Fibroblast of the aortic adventitia (primary cell): ENCODE measurements around the gene PPP1R13B. TPM values are rescaled to one million over a fixed set of nuclear protein-coding genes. Genes with fewer than 3 reads are reported as not detected.
"Not testable (repeated sequence)": the region's sequence is repeated elsewhere in the genome, so short reads cannot be mapped to it uniquely, and the experiment has no call there.

Experiments
- DNase-seq: peaks from one replicate; pipeline ENCODE4 v3.0.0-alpha.2; 2010; ENCODE audit warnings: low read depth
- H3K4me3 ChIP-seq: 2 replicates; pipeline ENCODE4 v1.5.1; 2011; ENCODE audit warnings: low read depth, mild to moderate bottlenecking, control low read depth, low read length, moderate library complexity
- CTCF ChIP-seq: IDR thresholded peaks from 2 replicates; pipeline ENCODE4 v1.5.1; 2011; ENCODE audit warnings: mild to moderate bottlenecking, low read length, control low read depth, inconsistent platforms; ENCODE audit not compliant: insufficient read depth
- total RNA-seq: library from RNA; depleted of rRNA; stranded (reverse); fragments of >200 nt; gene quantifications from 2 replicates; pipeline ENCODE4 v1.2.3, GENCODE V29; 2012; ENCODE audit warnings: low replicate concordance

Gene PPP1R13B
- total RNA-seq, 1 donor: 1.2 TPM

DNA sequence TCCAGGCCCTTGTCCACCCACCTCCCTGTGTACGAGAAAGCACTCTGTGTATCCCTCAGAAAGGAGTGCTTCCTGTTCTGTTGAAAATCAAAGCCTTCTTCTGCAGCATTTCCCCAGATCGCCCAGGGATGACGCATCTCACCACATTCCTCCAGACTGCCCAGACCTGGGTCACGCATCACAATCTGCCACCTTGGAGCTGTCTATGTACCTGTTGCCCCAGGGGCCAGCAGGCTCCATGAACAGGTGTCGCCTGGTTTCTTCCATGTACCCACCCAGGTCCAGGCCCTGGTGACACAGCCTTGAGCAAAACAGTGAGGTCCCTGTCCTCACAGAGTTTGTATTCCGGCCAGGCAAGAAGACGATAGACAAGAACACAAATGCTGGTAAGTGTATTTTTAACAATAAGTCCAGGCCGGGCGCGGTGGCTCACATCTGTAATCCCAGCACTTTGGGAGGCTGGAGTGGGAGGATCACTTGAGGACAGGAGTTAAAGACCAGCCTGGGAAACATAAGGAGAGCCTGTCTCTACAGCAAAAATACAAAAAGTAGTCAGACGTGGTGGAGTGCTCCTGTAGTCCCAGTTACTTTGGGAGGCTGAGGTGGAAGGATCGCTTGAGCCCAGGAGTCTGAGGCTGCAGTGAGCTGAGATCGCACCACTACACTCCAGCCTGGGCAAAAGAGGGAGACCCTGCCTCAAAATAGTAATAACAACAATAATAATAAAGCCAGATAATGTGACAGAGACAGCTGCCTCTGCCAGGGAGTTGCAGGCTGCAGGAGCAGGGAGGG lies 6.8 kb upstream of the PPP1R13B start:
- no peak for TF ChIP-seq CTCF
- H3K4me3 ChIP-seq: no peak overlapping the region
- DNase-seq: no peak

DNA sequence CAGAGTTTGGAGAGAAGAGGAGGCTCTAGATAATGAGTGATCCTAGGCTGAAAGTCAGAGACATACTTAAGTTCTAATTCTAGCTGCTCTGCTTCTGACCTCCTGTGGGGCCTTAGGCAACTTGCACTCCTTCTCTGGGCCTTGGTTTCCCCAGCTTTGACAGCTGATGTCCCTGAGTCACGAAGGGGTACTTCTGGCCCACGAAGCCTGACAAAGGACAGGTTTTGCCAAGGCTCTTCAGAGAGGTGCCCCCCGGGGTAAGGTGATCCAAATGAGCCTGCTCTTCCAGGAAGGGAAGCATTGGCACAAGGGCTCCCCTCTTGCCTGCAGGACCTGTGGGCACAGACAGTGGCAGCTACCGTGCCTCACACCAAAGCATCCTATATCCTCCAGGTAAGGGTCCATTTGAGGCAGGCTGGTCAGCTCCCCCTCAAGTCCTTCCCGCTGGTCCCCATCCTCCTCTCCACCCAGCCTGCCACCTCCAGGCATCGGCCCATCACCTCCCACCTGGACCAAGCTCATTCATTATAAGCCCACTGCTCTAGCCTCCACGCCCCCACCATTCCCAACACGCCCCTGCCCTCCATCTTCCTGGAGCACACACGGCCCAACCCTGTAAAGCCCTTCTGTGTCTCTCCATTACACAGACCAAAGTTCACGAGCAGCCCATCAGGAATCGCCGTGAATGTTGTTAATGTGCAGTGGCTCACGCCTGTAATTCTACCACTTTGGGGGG lies 1.9 kb upstream of the PPP1R13B start:
- H3K4me3 ChIP-seq: no peak overlapping the region
- TF ChIP-seq CTCF: no peak
- no peak for DNase-seq

DNA sequence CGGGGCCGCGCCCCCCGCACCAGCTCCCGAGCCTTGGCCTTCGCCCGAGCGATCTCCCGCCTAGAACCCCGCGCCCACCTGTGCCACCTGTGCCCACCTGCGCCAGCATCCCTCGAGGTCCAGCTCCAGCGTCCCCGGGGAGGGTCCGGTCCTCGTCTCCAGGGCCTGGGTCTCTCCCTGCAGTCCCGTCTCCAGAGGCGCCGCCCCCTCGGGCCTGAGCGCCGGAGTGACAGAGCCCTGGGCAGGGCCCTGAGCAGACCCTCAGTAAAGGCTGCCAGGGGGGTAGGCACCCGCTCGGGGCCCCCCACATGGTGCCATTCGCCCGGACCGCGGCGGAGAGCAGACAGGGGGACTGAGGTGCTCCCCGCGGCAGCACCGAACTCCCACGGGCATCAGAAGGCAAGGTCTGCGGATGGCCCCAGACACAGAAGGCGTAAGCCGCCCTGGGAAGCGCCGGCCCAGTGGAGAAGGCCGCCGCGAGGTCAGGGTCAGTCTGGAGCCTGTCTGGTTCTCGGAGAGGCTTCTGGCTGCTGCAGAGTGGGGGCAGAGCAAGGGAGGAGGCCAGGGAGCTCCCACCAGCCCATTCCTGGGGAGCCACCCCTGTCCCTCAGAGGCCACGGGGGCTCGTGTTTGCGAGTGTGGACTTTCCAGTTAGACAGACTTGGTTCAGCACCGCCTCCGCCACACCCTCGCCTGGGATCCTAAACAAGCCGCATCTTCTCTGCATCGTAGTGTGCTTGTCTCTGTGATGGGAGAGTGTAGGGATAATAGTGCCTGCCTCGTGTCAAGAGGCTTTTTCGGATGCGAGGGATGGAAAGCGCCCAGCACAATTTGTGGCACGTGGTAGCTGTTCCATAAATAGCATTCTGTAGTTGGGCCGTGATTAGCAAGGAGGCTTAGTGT lies 1.1 kb upstream of the PPP1R13B start:
- no peak for TF ChIP-seq CTCF
- peak overlapping the region; percentile 71 for H3K4me3 ChIP-seq
- DNase-seq: no peak

GRCh38 chr14:103846543-103847450 lies 578 bp downstream of the PPP1R13B start:
- peak; percentile 19 for DNase-seq
- TF ChIP-seq CTCF: no peak
- peak overlapping the region; percentile 79 for H3K4me3 ChIP-seq

DNA sequence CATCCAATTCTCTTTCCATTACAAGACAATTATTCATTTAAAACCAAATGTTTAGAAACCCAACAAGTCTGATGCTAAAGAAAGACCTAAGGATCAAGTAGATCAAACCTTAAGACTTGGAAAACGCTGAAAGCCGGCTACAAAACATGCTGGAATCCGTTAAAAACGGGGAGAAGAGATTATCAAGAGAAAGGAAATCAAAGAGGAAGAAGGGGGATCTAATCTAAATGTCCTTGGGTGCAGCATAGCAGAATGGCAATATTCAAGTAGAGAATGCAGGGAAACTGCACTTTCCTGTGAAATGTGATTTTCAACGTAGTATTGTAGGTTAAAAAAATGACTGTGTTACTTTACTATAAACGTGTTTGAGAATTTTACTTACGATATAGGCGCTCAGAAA lies 1.3 kb downstream of the PPP1R13B start:
- TF ChIP-seq CTCF: no peak
- DNase-seq: no peak
- H3K4me3 ChIP-seq: peak overlapping the region; percentile 79

DNA sequence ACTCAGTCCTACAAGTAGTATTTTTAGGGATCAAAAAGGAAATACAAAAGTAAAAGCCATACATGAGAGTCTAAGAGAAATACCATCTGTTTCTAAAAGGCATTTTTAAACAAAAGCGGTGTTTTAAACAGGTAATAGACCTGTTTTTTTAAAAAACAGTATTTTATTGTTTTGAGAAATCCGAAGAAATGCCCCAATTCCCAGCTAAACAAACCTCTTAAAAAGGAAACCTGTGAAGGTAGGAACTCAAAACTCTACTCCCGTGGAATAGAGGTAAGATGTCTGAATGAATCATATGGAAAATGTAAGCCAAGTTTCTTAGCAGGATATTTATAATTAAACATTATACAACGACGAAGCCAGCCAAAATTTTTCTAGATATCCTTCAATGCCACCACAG lies 2.0 kb downstream of the PPP1R13B start:
- no peak for TF ChIP-seq CTCF
- H3K4me3 ChIP-seq: no peak overlapping the region
- no peak for DNase-seq

GRCh38 chr14:103841265-103841664 lies 6.1 kb downstream of the PPP1R13B start:
- DNase-seq, H3K4me3 ChIP-seq: not testable (repeated sequence)
